Measurements from ENCODE around the gene MDGA2. TPM values are rescaled to one million over a fixed set of nuclear protein-coding genes. Genes with fewer than 3 reads are reported as not detected.

The MDGA2 gene
- polyA plus RNA-seq, 1 experiment, result not detected

DNA sequence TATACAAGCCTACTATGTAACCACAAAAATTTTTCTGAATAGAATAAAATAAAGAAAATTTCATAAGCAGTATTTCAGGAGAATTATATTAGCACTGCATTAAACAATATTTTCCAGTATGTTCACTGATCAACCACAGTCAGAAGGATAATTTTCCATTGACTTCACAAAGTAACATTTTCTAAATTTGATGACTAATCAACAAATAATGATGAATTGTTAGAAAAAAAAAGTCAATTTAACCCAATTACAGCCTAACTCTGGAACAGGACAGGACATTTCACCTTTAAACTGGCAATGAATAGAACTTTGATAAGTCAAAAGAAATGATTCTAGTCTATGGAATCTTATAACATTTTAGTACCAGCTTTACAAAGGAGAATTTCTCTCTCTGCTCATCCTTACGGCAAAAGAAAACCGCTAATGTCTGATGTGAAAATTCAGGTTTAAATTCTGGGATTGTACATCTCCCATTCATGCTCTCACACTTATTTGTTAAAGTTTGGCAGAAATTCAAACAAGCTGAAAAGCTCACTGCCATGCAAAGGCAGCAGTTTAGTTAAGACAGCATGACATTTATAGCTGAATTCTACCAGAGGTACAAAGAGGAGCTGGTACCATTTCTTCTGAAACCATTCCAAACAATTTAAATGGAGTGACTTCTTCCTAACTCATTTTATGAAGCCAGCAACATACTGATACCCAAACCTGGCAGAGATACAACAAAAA is 84.5 kb downstream of the MDGA2 start:
- no peaks in the 10 kb centered on the region; the same call in 1 of the 2 replicates for H3K9me3 ChIP-seq (ENCODE audit: control insufficient read depth, insufficient read depth, low read length)
- H3K27ac ChIP-seq (ENCODE audit: low read depth, low read length), result no peak overlapping the region
- no peak for DNase-seq (ENCODE audit: low read depth, low spot score)
- ChIA-PET CTCF (no interaction called here), POLR2A (no interaction called here)
- TF ChIP-seq, protein P1, sequence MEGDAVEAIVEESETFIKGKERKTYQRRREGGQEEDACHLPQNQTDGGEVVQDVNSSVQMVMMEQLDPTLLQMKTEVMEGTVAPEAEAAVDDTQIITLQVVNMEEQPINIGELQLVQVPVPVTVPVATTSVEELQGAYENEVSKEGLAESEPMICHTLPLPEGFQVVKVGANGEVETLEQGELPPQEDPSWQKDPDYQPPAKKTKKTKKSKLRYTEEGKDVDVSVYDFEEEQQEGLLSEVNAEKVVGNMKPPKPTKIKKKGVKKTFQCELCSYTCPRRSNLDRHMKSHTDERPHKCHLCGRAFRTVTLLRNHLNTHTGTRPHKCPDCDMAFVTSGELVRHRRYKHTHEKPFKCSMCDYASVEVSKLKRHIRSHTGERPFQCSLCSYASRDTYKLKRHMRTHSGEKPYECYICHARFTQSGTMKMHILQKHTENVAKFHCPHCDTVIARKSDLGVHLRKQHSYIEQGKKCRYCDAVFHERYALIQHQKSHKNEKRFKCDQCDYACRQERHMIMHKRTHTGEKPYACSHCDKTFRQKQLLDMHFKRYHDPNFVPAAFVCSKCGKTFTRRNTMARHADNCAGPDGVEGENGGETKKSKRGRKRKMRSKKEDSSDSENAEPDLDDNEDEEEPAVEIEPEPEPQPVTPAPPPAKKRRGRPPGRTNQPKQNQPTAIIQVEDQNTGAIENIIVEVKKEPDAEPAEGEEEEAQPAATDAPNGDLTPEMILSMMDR (IDR thresholded peaks at IDR 0.05; ENCODE audit: low read depth, low read length), result no peak
- no peaks in the 10 kb centered on the region for H3K27me3 ChIP-seq (ENCODE audit: control insufficient read depth, insufficient read depth, low read length)
- H3K4me3 ChIP-seq (ENCODE audit: low read depth, low read length), result no peak overlapping the region

DNA sequence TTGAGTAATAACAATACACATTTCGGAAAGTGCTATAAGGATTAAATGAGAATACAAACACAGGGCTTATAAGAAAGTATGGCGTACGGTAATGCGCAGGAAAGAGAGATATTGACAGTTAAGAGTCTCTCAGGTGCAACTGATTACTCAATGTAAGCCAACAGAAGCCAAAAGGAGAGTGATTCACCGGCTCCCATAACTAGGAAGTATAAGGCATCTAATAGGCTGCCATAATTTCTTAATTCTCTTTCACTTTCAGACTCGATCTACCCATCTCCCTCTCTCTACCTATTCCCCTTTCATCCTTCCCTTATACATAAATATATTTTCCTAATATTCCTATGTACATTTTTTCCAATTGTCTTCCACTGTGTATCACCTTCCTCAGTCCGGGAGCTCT is 90.0 kb downstream of the MDGA2 start:
- H3K9me3 ChIP-seq (ENCODE audit: control insufficient read depth, insufficient read depth, low read length), result no peaks in the 10 kb centered on the region; the same call in 1 of the 2 replicates
- no peak for DNase-seq (ENCODE audit: low read depth, low spot score)
- POLR2A ChIA-PET, result no interaction called here
- H3K27ac ChIP-seq (ENCODE audit: low read depth, low read length), result no peak overlapping the region
- H3K4me3 ChIP-seq (ENCODE audit: low read depth, low read length), result no peak overlapping the region
- TF ChIP-seq, protein P1 (IDR thresholded peaks at IDR 0.05; ENCODE audit: low read depth, low read length), result no peak
- CTCF ChIA-PET, result no interaction called here
- H3K27me3 ChIP-seq (ENCODE audit: control insufficient read depth, insufficient read depth, low read length), result no peaks in the 10 kb centered on the region

DNA sequence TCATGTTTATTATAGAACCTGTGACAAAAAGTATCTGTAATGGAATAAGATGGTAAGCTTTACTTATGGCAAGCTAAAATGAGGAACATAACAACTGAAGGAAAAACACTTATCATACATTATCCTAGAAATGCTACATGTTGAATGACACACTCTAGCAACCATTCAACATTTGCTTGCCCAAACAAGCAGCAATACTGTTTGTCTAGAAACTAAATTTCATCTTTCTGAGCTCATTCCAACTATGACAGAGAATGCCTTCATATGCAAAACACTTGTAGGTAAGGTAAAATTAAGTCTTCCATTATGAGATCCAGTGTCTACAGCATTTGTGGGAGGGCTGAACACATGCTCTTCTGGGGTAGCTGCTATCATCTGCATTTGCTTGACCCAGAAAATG is 108.1 kb downstream of the MDGA2 start:
- H3K4me3 ChIP-seq (ENCODE audit: low read depth, low read length), result no peak overlapping the region
- peaks cover 17% of the 10 kb centered on the region for H3K9me3 ChIP-seq (ENCODE audit: control insufficient read depth, insufficient read depth, low read length)
- TF ChIP-seq, protein P1 (IDR thresholded peaks at IDR 0.05; ENCODE audit: low read depth, low read length), result no peak
- POLR2A ChIA-PET, result no interaction called here
- no peak for DNase-seq (ENCODE audit: low read depth, low spot score)
- CTCF ChIA-PET, result no interaction called here
- H3K27ac ChIP-seq (ENCODE audit: low read depth, low read length), result no peak overlapping the region
- no peaks in the 10 kb centered on the region for H3K27me3 ChIP-seq (ENCODE audit: control insufficient read depth, insufficient read depth, low read length)

DNA sequence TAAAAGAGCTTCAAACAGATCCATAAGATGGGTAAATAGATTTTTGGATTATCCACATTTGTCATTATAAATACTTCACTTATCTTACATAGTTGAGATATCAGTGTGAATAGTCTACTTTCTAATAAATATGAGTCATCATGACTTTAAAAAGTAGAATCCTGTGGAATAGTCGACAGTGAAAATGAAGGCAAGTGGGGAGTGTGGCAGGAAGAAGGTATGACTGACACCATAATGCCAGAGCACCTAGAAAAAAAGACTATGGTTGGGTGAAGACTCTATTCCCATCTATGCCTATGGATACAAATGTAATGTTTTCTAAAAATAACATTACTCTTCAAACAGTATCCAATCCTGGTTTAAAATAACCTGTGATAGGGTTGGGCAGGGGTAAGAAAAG is 117.5 kb downstream of the MDGA2 start:
- ChIA-PET POLR2A (no interaction called here), CTCF (no interaction called here)
- peaks cover 5% of the 10 kb centered on the region for H3K9me3 ChIP-seq (ENCODE audit: control insufficient read depth, insufficient read depth, low read length)
- H3K27me3 ChIP-seq (ENCODE audit: control insufficient read depth, insufficient read depth, low read length), result no peaks in the 10 kb centered on the region
- DNase-seq (ENCODE audit: low read depth, low spot score), result no peak
- no peak overlapping the region for H3K27ac ChIP-seq (ENCODE audit: low read depth, low read length)
- H3K4me3 ChIP-seq (ENCODE audit: low read depth, low read length), result no peak overlapping the region
- TF ChIP-seq, protein P1 (IDR thresholded peaks at IDR 0.05; ENCODE audit: low read depth, low read length), result no peak

GRCh38 chr14:47555333-47555732 is 120.1 kb downstream of the MDGA2 start:
- Histone ChIP-seq H3K27ac (ENCODE audit: low read depth, low read length) (no peak overlapping the region), H3K4me3 (ENCODE audit: low read depth, low read length) (no peak overlapping the region), H3K9me3 (ENCODE audit: control insufficient read depth, insufficient read depth, low read length) (peaks cover 7% of the 10 kb centered on the region), H3K27me3 (ENCODE audit: control insufficient read depth, insufficient read depth, low read length) (no peaks in the 10 kb centered on the region)
- TF ChIP-seq, protein P1 (IDR thresholded peaks at IDR 0.05; ENCODE audit: low read depth, low read length), result no peak
- CTCF ChIA-PET, result no interaction called here
- POLR2A ChIA-PET, result no interaction called here
- no peak for DNase-seq (ENCODE audit: low read depth, low spot score)

Measured in AG04450 (cell line).